H1 (cell line): ENCODE data around the gene TPO. TPM values are rescaled to one million over a fixed set of nuclear protein-coding genes. Genes with fewer than 3 reads are reported as not detected.

ENCODE experiments used
- CTCF ChIA-PET: fragments of 300-600 bp; sonication (Branson Sonifier 250); formaldehyde crosslinking; loops from one replicate; lab custom pipeline; 2021; ENCODE audit not compliant: partially characterized antibody; lab: Charles Lee
- POLR2A ChIA-PET: fragments of 300-600 bp; sonication (Branson Sonifier 250); formaldehyde crosslinking; loops from one replicate; lab custom pipeline; 2021; ENCODE audit warnings: inconsistent platforms; ENCODE audit not compliant: partially characterized antibody; lab: Charles Lee
- DNase-seq, 2 experiments: peaks; one replicate each; pipeline versions ENCODE4 v3.0.0 to v3.0.0-alpha.2; 2010 to 2022; ENCODE audit warnings: low spot score in 2 of 2, low read depth in 1 of 2, mixed read lengths in 1 of 2
- FAIRE-seq: peaks from 2 replicates; lab custom pipeline; 2011; peaks lifted over from hg19 to GRCh38; lab: Jason Lieb, UNC
- H2AFZ ChIP-seq: 2 replicates; pipeline ENCODE4 v1.8.1; 2012; ENCODE audit warnings: low read length, inconsistent platforms
- H2AK5ac ChIP-seq: 2 replicates; pipeline ENCODE4 v1.6.1; 2013; ENCODE audit warnings: low read depth, low read length
- H2BK120ac ChIP-seq: replicated peaks from 2 replicates; pipeline ENCODE3; 2013; ENCODE audit warnings: low read depth, low read length, inconsistent platforms
- H2BK12ac ChIP-seq: 2 replicates; pipeline ENCODE4 v1.6.1; 2013; ENCODE audit warnings: low read depth, low read length
- H2BK15ac ChIP-seq: 2 replicates; pipeline ENCODE4 v1.6.1; 2013; ENCODE audit warnings: low read length
- H2BK20ac ChIP-seq: 2 replicates; pipeline ENCODE4 v1.6.1; 2013; ENCODE audit warnings: low read length
- H2BK5ac ChIP-seq: 2 replicates; pipeline ENCODE4 v1.6.1; 2013; ENCODE audit warnings: low read depth, low read length
- H3K14ac ChIP-seq: 2 replicates; pipeline ENCODE4 v1.6.1; 2013; ENCODE audit warnings: inconsistent platforms; ENCODE audit not compliant: insufficient read length
- H3K18ac ChIP-seq: 2 replicates; pipeline ENCODE4 v1.6.1; 2013; ENCODE audit warnings: low read length; ENCODE audit errors: extremely low read depth
- H3K23ac ChIP-seq: 2 replicates; pipeline ENCODE4 v1.6.1; 2013; ENCODE audit warnings: inconsistent platforms; ENCODE audit not compliant: insufficient read length
- H3K23me2 ChIP-seq: 2 replicates; pipeline ENCODE4 v1.6.1; 2013; ENCODE audit warnings: low read depth, low read length
- H3K27ac ChIP-seq: 2 replicates; pipeline ENCODE4 v1.6.1; 2011; ENCODE audit warnings: low read depth, low read length, inconsistent platforms
- H3K27me3 ChIP-seq, 4 experiments: replicated peaks in 1 of 4; 1 replicate in 1 of 4; 2 replicates in 3 of 4; pipeline versions ENCODE4 v1.6.1 to v1.8.1; 2011 to 2013; ENCODE audit warnings: low read length in 3 of 4, mild to moderate bottlenecking in 3 of 4, inconsistent platforms in 2 of 4, mixed read lengths in 2 of 4, moderate library complexity in 1 of 4; ENCODE audit not compliant: control insufficient read depth in 3 of 4, insufficient read depth in 3 of 4; ENCODE audit errors: extremely low read depth in 1 of 4
- H3K36me3 ChIP-seq, 4 experiments: 2 replicates each; pipeline versions ENCODE4 v1.6.1 to v1.8.1; 2011 to 2013; ENCODE audit warnings: mild to moderate bottlenecking in 4 of 4, low read length in 3 of 4, moderate library complexity in 2 of 4, control low read depth in 1 of 4, inconsistent platforms in 1 of 4; ENCODE audit not compliant: insufficient read depth in 4 of 4, control insufficient read depth in 2 of 4
- H3K4ac ChIP-seq: replicated peaks from 2 replicates; pipeline ENCODE3; 2013; ENCODE audit warnings: low read length, low read depth, mixed read lengths, inconsistent platforms; ENCODE audit not compliant: insufficient read length
- H3K4me1 ChIP-seq, 4 experiments: replicated peaks in 1 of 4; 1 replicate in 1 of 4; 2 replicates in 3 of 4; pipeline versions ENCODE4 v1.6.1 to v1.8.1; 2011 to 2013; ENCODE audit warnings: low read length in 3 of 4, inconsistent platforms in 2 of 4, mixed read lengths in 1 of 4; ENCODE audit not compliant: insufficient read depth in 4 of 4, control insufficient read depth in 3 of 4
- H3K4me2 ChIP-seq, 2 experiments: 2 replicates each; pipeline versions ENCODE4 v1.6.1 to v1.8.1; 2011 to 2013; ENCODE audit warnings: low read depth in 2 of 2, low read length in 2 of 2, control low read depth in 1 of 2, inconsistent platforms in 1 of 2, mild to moderate bottlenecking in 1 of 2; ENCODE audit not compliant: insufficient read depth in 1 of 2
- H3K4me3 ChIP-seq, 4 experiments: fragments of 200-600, 300-600 bp in 1 of 4; sonication (generic), shearing (Covaris generic), sonication (Bioruptor Twin) in 1 of 4; 2 replicates each; pipeline versions ENCODE4 v1.5.1 to v1.8.1; 2011 to 2016; ENCODE audit warnings: low read length in 4 of 4, low read depth in 3 of 4, control low read depth in 2 of 4, inconsistent platforms in 2 of 4, mild to moderate bottlenecking in 2 of 4, mixed read lengths in 1 of 4, moderate library complexity in 1 of 4; ENCODE audit not compliant: insufficient read depth in 2 of 4; ENCODE audit errors: extremely low read depth in 1 of 4
- H3K56ac ChIP-seq: replicated peaks from 2 replicates; pipeline ENCODE3; 2013; ENCODE audit warnings: low read depth, mild to moderate bottlenecking, mixed read lengths, low read length, inconsistent platforms; ENCODE audit not compliant: insufficient read length
- H3K79me1 ChIP-seq: 2 replicates; pipeline ENCODE4 v1.6.1; 2013; ENCODE audit warnings: low read depth, low read length, control low read depth
- H3K79me2 ChIP-seq, 2 experiments: 2 replicates each; pipeline versions ENCODE4 v1.6.1 to v1.8.1; 2012 to 2013; ENCODE audit warnings: low read length in 2 of 2, mild to moderate bottlenecking in 2 of 2, inconsistent platforms in 1 of 2; ENCODE audit not compliant: insufficient read depth in 2 of 2, control insufficient read depth in 1 of 2
- H3K9ac ChIP-seq, 4 experiments: replicated peaks in 1 of 4; 1 replicate in 1 of 4; 2 replicates in 3 of 4; pipeline versions ENCODE4 v1.6.1 to v1.8.1; 2011 to 2013; ENCODE audit warnings: low read depth in 3 of 4, low read length in 3 of 4, control low read depth in 2 of 4, mild to moderate bottlenecking in 2 of 4, moderate library complexity in 2 of 4, inconsistent platforms in 1 of 4; ENCODE audit errors: extremely low read depth in 1 of 4
- H3K9me3 ChIP-seq, 2 experiments: 2 replicates each; pipeline versions ENCODE4 v1.6.1 to v1.8.1; 2012 to 2013; ENCODE audit warnings: mild to moderate bottlenecking in 2 of 2, moderate library complexity in 2 of 2, control low read depth in 1 of 2, inconsistent platforms in 1 of 2, low read depth in 1 of 2, low read length in 1 of 2, mixed read lengths in 1 of 2; ENCODE audit not compliant: insufficient read depth in 2 of 2
- H4K20me1 ChIP-seq, 2 experiments: replicated peaks in 1 of 2; 2 replicates each; pipeline versions ENCODE3 to v1.8.1; 2011 to 2013; ENCODE audit warnings: inconsistent platforms in 2 of 2, low read length in 2 of 2, mild to moderate bottlenecking in 1 of 2; ENCODE audit not compliant: insufficient read depth in 2 of 2, control insufficient read depth in 1 of 2
- H4K5ac ChIP-seq: 2 replicates; pipeline ENCODE4 v1.6.1; 2013; ENCODE audit warnings: low read length, low read depth, mixed read lengths, inconsistent platforms; ENCODE audit not compliant: insufficient read length
- H4K8ac ChIP-seq: 2 replicates; pipeline ENCODE4 v1.8.0; 2013; ENCODE audit warnings: mild to moderate bottlenecking, moderate library complexity, low read length, inconsistent platforms; ENCODE audit not compliant: insufficient read depth; ENCODE audit errors: extremely low read depth
- H4K91ac ChIP-seq: replicated peaks from 2 replicates; pipeline ENCODE3; 2013; ENCODE audit warnings: low read length, mixed read lengths, inconsistent platforms; ENCODE audit not compliant: insufficient read length
- WGBS, 2 experiments: shearing (Covaris generic) in 1 of 2; methylation state at CpG; one replicate each; pipeline versions ENCODE4 v1.1.6 to v1.1.7; 2013 to 2015; ENCODE audit warnings: low lambda C conversion rate in 2 of 2, mixed read lengths in 2 of 2, inconsistent platforms in 1 of 2, low coverage in 1 of 2, missing lambda C conversion rate in 1 of 2; ENCODE audit not compliant: insufficient replicate concordance in 2 of 2, insufficient coverage in 1 of 2, insufficient read length in 1 of 2; ENCODE audit errors: extremely low coverage in 1 of 2, missing lambda C conversion rate in 1 of 2; 5-methylcytosine and 5-hydroxymethylcytosine counted together
- polyA plus RNA-seq, 7 experiments: library from polyadenylated mRNA; depleted of rRNA in 3 of 7; stranded (reverse) in 5 of 7; unstranded in 2 of 7; fragments of >200 nt in 5 of 7; fragments of 200-250 nt in 2 of 7; gene quantifications; 1 replicate in 5 of 7; 2 replicates in 1 of 7; 4 replicates in 1 of 7; pipeline versions ENCODE4 v1.2.1 to v1.2.3, GENCODE V29; 2011 to 2013; ENCODE audit warnings: missing spikeins in 2 of 7, mixed read lengths in 2 of 7
- total RNA-seq: library from RNA; stranded (reverse); fragmentation: NEBNext Ultra II Directional; extraction: Animal tissue kit (Norgen Biotek cat#: 25700); gene quantifications from 2 replicates; pipeline ENCODE4 v1.2.1, GENCODE V29; 2021

The TPO gene
- total and polyA plus RNA-seq, 2 of the 8 experiments (the other 6 are each of a cell fraction or from before 2014, with no cell fraction given) = not detected

DNA sequence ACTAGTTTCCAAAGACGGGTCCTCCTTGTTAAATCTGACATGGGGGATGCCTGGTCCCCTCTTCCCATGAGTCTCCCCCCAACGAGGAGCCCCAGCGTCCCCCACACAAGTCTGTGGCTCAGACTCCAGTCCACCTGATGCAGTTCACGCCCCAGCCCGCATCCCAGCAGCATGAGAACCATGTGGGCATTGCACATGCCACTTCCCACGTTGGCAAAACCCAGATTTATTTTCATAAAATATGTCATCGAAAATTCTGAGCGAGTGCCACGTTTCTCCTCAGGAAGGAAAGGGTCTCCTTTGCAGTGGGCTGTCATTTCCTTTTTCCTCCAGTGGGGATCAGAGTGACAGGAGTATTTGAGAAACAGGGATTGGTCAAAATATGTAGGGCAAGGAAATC lies 45.7 kb upstream of the TPO start:
- Histone ChIP-seq H3K4me3 (no peak overlapping the region), H3K14ac (no peak overlapping the region), H3K18ac (no peak overlapping the region), H2BK20ac (no peak overlapping the region), H3K9ac (no peak overlapping the region), H4K5ac (no peak overlapping the region), H2AK5ac (no peak overlapping the region), H3K4ac (no peak overlapping the region), H3K23ac (no peak overlapping the region), H2BK15ac (no peak overlapping the region), H2BK120ac (no peak overlapping the region), H3K27ac (no peak overlapping the region), H3K23me2 (no peaks in the 10 kb centered on the region), H2BK5ac (no peak overlapping the region), H2AFZ (no peak overlapping the region), H3K56ac (no peak overlapping the region), H2BK12ac (no peak overlapping the region), H4K8ac (no peak overlapping the region), H3K79me2 (no peaks in the 10 kb centered on the region), H3K36me3 (no peaks in the 10 kb centered on the region), H4K20me1 (no peaks in the 10 kb centered on the region), H3K79me1 (no peaks in the 10 kb centered on the region), H3K27me3 (no peaks in the 10 kb centered on the region), H3K4me2 (no peak overlapping the region), H3K4me1 (peaks cover 0 to 3% (median under 1%) of the 10 kb centered on the region in 4 experiments; a peak in 1 of 7 replicates), H4K91ac (no peak overlapping the region), H3K9me3 (no peaks in the 10 kb centered on the region)
- POLR2A ChIA-PET = no interaction called here
- FAIRE-seq (no peak), DNase-seq (no peak)
- CTCF ChIA-PET = no interaction called here
- WGBS, 2 experiments = 81% methylated on average over 9 of the region's 9 CpGs; no CpG with 5 or more reads in 1 of the 2 experiments
